ENCODE measurements around the gene CLIP3. TPM values are rescaled to one million over a fixed set of nuclear protein-coding genes. Genes with fewer than 3 reads are reported as not detected.

The CLIP3 gene
- total and polyA plus RNA-seq, 2 of the 13 experiments (the other 11 are each of a cell fraction or from before 2014, with no cell fraction given) = 0.15 to 1.2 TPM

DNA sequence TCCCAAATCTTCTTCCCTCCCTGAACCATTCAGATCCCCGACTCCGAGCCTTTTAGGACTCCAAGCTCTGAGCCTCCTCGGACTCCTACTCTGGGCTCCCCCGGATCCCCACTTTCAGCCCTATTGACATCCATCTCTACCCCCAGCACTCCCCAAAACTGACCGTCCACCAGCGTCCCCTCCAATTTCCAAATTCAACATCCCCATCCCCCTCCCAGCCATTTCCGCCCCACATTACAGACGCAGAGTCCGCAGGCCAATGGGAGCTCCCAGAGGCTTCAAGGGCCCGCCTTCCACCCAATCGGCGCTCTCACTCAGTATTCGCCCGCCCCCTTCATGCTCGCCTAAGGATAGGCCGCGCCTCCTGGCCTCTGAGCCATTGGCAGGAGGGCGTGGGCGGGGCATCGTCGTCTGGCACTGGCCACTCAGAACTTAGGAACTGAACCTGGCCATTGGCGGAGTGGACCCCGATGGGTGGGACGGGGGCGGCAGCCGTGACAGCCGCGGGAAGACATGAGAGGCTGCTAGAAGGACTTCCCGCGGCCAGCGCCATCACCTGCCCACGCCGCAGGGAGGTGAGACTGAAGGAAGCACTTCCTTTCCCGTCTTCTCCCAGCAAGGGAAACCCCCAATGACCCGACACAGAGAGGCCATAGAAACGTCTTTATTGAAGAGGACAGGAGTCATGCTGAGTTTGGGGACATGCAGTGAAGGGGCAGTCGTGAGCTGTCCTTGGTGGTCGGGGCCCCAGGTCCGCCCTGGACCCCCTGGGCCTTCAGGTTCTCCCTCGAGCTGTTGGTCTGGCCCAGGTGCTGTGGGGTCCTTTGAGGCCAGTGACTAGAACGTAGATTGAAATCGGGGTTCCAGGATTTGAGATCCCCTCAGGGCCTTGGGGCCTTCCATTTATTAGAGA lies 18.4 kb downstream of the CLIP3 start, which contains the start of gene ALKBH6 (continued):
- TF ChIP-seq MTF1 (CRISPR knock-in tag; IDR thresholded peaks at IDR 0.05) (no peak), KLF15 (CRISPR knock-in tag; IDR thresholded peaks at IDR 0.05; ENCODE audit: borderline replicate concordance) (no peak), NKX3-1 (CRISPR knock-in tag; IDR thresholded peaks at IDR 0.05) (no peak), NPAS2 (CRISPR knock-in tag; IDR thresholded peaks at IDR 0.05; ENCODE audit: borderline replicate concordance) (no peak), ATF1 (CRISPR knock-in tag; IDR thresholded peaks at IDR 0.05) (peak; percentile 91), BHLHE40 (IDR thresholded peaks at IDR 0.05; ENCODE audit: low read length) (no peak), ZNF878 (CRISPR knock-in tag; IDR thresholded peaks at IDR 0.05) (no peak), FOXK2 (IDR thresholded peaks at IDR 0.05) (no peak), ZNF296 (CRISPR knock-in tag; conservative IDR thresholded peaks at IDR 0.05) (no peak), RBM22 (optimal IDR thresholded peaks at IDR 0.05; ENCODE audit: low read length) (no peak)
- TF ChIP-seq, protein P1, sequence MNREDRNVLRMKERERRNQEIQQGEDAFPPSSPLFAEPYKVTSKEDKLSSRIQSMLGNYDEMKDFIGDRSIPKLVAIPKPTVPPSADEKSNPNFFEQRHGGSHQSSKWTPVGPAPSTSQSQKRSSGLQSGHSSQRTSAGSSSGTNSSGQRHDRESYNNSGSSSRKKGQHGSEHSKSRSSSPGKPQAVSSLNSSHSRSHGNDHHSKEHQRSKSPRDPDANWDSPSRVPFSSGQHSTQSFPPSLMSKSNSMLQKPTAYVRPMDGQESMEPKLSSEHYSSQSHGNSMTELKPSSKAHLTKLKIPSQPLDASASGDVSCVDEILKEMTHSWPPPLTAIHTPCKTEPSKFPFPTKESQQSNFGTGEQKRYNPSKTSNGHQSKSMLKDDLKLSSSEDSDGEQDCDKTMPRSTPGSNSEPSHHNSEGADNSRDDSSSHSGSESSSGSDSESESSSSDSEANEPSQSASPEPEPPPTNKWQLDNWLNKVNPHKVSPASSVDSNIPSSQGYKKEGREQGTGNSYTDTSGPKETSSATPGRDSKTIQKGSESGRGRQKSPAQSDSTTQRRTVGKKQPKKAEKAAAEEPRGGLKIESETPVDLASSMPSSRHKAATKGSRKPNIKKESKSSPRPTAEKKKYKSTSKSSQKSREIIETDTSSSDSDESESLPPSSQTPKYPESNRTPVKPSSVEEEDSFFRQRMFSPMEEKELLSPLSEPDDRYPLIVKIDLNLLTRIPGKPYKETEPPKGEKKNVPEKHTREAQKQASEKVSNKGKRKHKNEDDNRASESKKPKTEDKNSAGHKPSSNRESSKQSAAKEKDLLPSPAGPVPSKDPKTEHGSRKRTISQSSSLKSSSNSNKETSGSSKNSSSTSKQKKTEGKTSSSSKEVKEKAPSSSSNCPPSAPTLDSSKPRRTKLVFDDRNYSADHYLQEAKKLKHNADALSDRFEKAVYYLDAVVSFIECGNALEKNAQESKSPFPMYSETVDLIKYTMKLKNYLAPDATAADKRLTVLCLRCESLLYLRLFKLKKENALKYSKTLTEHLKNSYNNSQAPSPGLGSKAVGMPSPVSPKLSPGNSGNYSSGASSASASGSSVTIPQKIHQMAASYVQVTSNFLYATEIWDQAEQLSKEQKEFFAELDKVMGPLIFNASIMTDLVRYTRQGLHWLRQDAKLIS (CRISPR knock-in tag; IDR thresholded peaks at IDR 0.05) = no peak
- TF ChIP-seq, protein P2, sequence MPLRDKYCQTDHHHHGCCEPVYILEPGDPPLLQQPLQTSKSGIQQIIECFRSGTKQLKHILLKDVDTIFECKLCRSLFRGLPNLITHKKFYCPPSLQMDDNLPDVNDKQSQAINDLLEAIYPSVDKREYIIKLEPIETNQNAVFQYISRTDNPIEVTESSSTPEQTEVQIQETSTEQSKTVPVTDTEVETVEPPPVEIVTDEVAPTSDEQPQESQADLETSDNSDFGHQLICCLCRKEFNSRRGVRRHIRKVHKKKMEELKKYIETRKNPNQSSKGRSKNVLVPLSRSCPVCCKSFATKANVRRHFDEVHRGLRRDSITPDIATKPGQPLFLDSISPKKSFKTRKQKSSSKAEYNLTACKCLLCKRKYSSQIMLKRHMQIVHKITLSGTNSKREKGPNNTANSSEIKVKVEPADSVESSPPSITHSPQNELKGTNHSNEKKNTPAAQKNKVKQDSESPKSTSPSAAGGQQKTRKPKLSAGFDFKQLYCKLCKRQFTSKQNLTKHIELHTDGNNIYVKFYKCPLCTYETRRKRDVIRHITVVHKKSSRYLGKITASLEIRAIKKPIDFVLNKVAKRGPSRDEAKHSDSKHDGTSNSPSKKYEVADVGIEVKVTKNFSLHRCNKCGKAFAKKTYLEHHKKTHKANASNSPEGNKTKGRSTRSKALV (CRISPR knock-in tag; IDR thresholded peaks at IDR 0.05) = no peak
- TF ChIP-seq, protein P3, sequence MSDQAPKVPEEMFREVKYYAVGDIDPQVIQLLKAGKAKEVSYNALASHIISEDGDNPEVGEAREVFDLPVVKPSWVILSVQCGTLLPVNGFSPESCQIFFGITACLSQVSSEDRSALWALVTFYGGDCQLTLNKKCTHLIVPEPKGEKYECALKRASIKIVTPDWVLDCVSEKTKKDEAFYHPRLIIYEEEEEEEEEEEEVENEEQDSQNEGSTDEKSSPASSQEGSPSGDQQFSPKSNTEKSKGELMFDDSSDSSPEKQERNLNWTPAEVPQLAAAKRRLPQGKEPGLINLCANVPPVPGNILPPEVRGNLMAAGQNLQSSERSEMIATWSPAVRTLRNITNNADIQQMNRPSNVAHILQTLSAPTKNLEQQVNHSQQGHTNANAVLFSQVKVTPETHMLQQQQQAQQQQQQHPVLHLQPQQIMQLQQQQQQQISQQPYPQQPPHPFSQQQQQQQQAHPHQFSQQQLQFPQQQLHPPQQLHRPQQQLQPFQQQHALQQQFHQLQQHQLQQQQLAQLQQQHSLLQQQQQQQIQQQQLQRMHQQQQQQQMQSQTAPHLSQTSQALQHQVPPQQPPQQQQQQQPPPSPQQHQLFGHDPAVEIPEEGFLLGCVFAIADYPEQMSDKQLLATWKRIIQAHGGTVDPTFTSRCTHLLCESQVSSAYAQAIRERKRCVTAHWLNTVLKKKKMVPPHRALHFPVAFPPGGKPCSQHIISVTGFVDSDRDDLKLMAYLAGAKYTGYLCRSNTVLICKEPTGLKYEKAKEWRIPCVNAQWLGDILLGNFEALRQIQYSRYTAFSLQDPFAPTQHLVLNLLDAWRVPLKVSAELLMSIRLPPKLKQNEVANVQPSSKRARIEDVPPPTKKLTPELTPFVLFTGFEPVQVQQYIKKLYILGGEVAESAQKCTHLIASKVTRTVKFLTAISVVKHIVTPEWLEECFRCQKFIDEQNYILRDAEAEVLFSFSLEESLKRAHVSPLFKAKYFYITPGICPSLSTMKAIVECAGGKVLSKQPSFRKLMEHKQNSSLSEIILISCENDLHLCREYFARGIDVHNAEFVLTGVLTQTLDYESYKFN (CRISPR knock-in tag; conservative IDR thresholded peaks at IDR 0.05) = no peak
- TF ChIP-seq, protein P4, sequence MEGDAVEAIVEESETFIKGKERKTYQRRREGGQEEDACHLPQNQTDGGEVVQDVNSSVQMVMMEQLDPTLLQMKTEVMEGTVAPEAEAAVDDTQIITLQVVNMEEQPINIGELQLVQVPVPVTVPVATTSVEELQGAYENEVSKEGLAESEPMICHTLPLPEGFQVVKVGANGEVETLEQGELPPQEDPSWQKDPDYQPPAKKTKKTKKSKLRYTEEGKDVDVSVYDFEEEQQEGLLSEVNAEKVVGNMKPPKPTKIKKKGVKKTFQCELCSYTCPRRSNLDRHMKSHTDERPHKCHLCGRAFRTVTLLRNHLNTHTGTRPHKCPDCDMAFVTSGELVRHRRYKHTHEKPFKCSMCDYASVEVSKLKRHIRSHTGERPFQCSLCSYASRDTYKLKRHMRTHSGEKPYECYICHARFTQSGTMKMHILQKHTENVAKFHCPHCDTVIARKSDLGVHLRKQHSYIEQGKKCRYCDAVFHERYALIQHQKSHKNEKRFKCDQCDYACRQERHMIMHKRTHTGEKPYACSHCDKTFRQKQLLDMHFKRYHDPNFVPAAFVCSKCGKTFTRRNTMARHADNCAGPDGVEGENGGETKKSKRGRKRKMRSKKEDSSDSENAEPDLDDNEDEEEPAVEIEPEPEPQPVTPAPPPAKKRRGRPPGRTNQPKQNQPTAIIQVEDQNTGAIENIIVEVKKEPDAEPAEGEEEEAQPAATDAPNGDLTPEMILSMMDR (CRISPR knock-in tag; IDR thresholded peaks at IDR 0.05) = peak; percentile 48
- TF ChIP-seq, protein P5, sequence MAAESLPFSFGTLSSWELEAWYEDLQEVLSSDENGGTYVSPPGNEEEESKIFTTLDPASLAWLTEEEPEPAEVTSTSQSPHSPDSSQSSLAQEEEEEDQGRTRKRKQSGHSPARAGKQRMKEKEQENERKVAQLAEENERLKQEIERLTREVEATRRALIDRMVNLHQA (CRISPR knock-in tag; IDR thresholded peaks at IDR 0.05) = no peak
- TF ChIP-seq, protein P6, sequence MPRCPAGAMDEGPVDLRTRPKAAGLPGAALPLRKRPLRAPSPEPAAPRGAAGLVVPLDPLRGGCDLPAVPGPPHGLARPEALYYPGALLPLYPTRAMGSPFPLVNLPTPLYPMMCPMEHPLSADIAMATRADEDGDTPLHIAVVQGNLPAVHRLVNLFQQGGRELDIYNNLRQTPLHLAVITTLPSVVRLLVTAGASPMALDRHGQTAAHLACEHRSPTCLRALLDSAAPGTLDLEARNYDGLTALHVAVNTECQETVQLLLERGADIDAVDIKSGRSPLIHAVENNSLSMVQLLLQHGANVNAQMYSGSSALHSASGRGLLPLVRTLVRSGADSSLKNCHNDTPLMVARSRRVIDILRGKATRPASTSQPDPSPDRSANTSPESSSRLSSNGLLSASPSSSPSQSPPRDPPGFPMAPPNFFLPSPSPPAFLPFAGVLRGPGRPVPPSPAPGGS (CRISPR knock-in tag; IDR thresholded peaks at IDR 0.05) = peak; percentile 35; the same call in 1 of the 2 replicates

Measured in HepG2 (cell line).